Measurements from ENCODE around the gene EED. TPM values are rescaled to one million over a fixed set of nuclear protein-coding genes. Genes with fewer than 3 reads are reported as not detected.

EED gene
- polyA plus RNA-seq, 1 donor from 2014 or later: 40.1 TPM

DNA sequence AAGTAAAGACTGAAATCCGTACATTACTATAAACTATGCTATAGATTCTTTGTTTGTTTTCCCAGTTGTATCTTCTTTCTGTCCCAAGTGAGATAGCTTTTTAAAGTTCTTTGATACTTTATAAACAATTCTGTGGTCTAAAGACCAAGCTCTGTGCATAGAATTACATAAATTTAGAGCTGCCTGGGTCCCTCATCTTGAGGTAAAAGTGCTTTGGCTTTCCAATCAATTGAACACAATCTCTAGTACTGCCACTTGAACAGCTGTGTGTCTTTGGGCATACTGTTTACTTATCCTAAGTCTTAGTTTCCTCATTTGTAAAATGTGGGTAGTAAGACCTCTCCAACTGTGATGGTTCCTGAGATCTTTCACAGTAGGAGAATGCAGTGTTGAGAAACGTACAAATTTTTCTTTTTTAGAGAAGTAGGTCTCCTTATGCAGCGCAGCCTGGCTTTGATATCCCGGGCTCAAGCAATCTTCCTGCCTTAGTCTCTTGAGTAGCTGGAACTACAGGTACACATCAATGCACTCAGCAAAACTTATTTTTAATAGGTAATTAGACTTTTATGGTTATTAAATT lies 2.5 kb upstream of the EED start:
- Histone ChIP-seq H3K9me2 (ENCODE audit: insufficient read depth, low read length) (no peaks in the 10 kb centered on the region), H3K36me3 (ENCODE audit: insufficient read depth, low read length) (no peaks in the 10 kb centered on the region), H3K9me3 (ENCODE audit: low read length) (no peaks in the 10 kb centered on the region), H3K79me2 (replicated peaks; ENCODE audit: insufficient read depth, low read length) (peaks cover 15% of the 10 kb centered on the region), H3K27ac (ENCODE audit: low read length) (no peak overlapping the region), H3F3A (ENCODE audit: insufficient read depth, low read length, poor library complexity, severe bottlenecking) (no peaks in the 10 kb centered on the region), H2AFZ (ENCODE audit: low read depth, low read length) (no peak overlapping the region), H3K9ac (ENCODE audit: low read length) (no peak overlapping the region), H3K4me2 (ENCODE audit: low read length) (no peak overlapping the region), H3K4me3 (ENCODE audit: low read length) (no peak overlapping the region), H3K27me3 (ENCODE audit: insufficient read depth, low read depth, low read length) (no peaks in the 10 kb centered on the region), H4K20me1 (ENCODE audit: insufficient read depth) (no peaks in the 10 kb centered on the region)
- TF ChIP-seq EP300 (conservative IDR thresholded peaks at IDR 0.05; ENCODE audit: poor library complexity, severe bottlenecking) (no peak), MXI1 (conservative IDR thresholded peaks at IDR 0.05; ENCODE audit: poor library complexity, severe bottlenecking) (no peak), RAD21 (conservative IDR thresholded peaks at IDR 0.05) (no peak), CTCF (IDR thresholded peaks at IDR 0.05; ENCODE audit: poor library complexity, severe bottlenecking) (no peak), POLR2AphosphoS5 (IDR thresholded peaks at IDR 0.05) (no peak), REST (IDR thresholded peaks at IDR 0.05; ENCODE audit: borderline replicate concordance) (no peak), SMC3 (conservative IDR thresholded peaks at IDR 0.05; ENCODE audit: poor library complexity) (no peak), TAF1 (IDR thresholded peaks at IDR 0.05; ENCODE audit: low read depth) (no peak), EZH2 (IDR thresholded peaks at IDR 0.05; ENCODE audit: borderline replicate concordance, insufficient read depth, low read length, poor library complexity, severe bottlenecking) (no peak)

- no peaks in the 10 kb centered on the region for H3F3A ChIP-seq (ENCODE audit: insufficient read depth, low read length, poor library complexity, severe bottlenecking)
- H2AFZ ChIP-seq (ENCODE audit: low read depth, low read length): no peak overlapping the region
- no peaks in the 10 kb centered on the region for H3K9me3 ChIP-seq (ENCODE audit: low read length)
- TF ChIP-seq CTCF (IDR thresholded peaks at IDR 0.05; ENCODE audit: poor library complexity, severe bottlenecking) (no peak), POLR2AphosphoS5 (IDR thresholded peaks at IDR 0.05) (no peak), TAF1 (IDR thresholded peaks at IDR 0.05; ENCODE audit: low read depth) (no peak), REST (IDR thresholded peaks at IDR 0.05; ENCODE audit: borderline replicate concordance) (no peak), SMC3 (conservative IDR thresholded peaks at IDR 0.05; ENCODE audit: poor library complexity) (no peak), MXI1 (conservative IDR thresholded peaks at IDR 0.05; ENCODE audit: poor library complexity, severe bottlenecking) (no peak), EZH2 (IDR thresholded peaks at IDR 0.05; ENCODE audit: borderline replicate concordance, insufficient read depth, low read length, poor library complexity, severe bottlenecking) (no peak), EP300 (conservative IDR thresholded peaks at IDR 0.05; ENCODE audit: poor library complexity, severe bottlenecking) (no peak), RAD21 (conservative IDR thresholded peaks at IDR 0.05) (no peak)
- H3K27ac ChIP-seq (ENCODE audit: low read length): peak overlapping the region; percentile 98
- peaks cover 28% of the 10 kb centered on the region for H3K79me2 ChIP-seq (replicated peaks; ENCODE audit: insufficient read depth, low read length)
- H3K27me3 ChIP-seq (ENCODE audit: insufficient read depth, low read depth, low read length): no peaks in the 10 kb centered on the region
- H3K4me2 ChIP-seq (ENCODE audit: low read length): peak overlapping the region; percentile 91
- H3K4me3 ChIP-seq (ENCODE audit: low read length): peak overlapping the region; percentile 72
- H4K20me1 ChIP-seq (ENCODE audit: insufficient read depth): no peaks in the 10 kb centered on the region
- H3K9me2 ChIP-seq (ENCODE audit: insufficient read depth, low read length): no peaks in the 10 kb centered on the region
- H3K36me3 ChIP-seq (ENCODE audit: insufficient read depth, low read length): no peaks in the 10 kb centered on the region
- peak overlapping the region; percentile 91 for H3K9ac ChIP-seq (ENCODE audit: low read length)
Observed at GRCh38 chr11:86243396-86243795, 1.2 kb upstream of the EED start.
